ENCODE results near the gene MYCBP. TPM values are rescaled to one million over a fixed set of nuclear protein-coding genes. Genes with fewer than 3 reads are reported as not detected.

The MYCBP gene
- total RNA-seq, 6 experiments from 2014 or later, result 6.0 to 14.4 (median 8.3) TPM

GRCh38 chr1:38826886-38827285, 46.3 kb downstream of the MYCBP start:
- H3K9me3 ChIP-seq, result no peaks in the 10 kb centered on the region
- H3K36me3 ChIP-seq, result no peaks in the 10 kb centered on the region
- no peaks in the 10 kb centered on the region for H3K4me1 ChIP-seq
- no peak overlapping the region for H3K27ac ChIP-seq
- no peak for DNase-seq
- H3K27me3 ChIP-seq, result no peaks in the 10 kb centered on the region
- TF ChIP-seq CTCF (IDR thresholded peaks at IDR 0.05) (no peak), POLR2A (IDR thresholded peaks at IDR 0.05) (no peak)
- no peak for ATAC-seq
- intact Hi-C loops (cut with DNase I), result loop anchor here in 1 of 2 donors (10.0 kb wide), 1 partner anchor 792 kb away; no protein-coding TSS in a partner anchor
- H3K4me3 ChIP-seq, result no peak overlapping the region

DNA sequence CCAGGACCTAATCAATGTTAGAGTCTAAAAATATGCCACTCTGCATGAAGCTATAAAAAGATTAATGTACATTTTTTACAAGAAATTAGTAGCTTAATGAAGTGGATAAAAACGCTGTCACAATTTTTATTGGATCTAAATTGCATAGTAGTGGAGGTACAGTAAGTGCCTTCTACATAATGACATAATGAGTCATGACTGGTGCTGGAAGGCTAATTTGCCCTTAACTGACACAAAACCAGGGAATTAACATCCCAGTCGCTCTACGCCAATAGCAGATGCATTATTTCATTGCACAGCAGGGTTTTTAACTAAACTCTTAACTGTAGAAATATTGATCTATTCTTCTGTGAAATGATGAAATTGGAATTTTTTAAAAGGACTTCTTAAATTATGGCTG, 46.9 kb downstream of the MYCBP start:
- H3K4me1 ChIP-seq, result no peaks in the 10 kb centered on the region
- no peaks in the 10 kb centered on the region for H3K36me3 ChIP-seq
- no peak overlapping the region for H3K4me3 ChIP-seq
- DNase-seq (no peak), ATAC-seq (no peak)
- 47% methylated on average over 3 of the region's 3 CpGs for WGBS (ENCODE audit: insufficient coverage, low coverage, low lambda C conversion rate, missing lambda C conversion rate)
- TF ChIP-seq POLR2A (IDR thresholded peaks at IDR 0.05), result no peak
- TF ChIP-seq CTCF (IDR thresholded peaks at IDR 0.05), result no peak
- H3K9me3 ChIP-seq, result no peaks in the 10 kb centered on the region
- no peaks in the 10 kb centered on the region for H3K27me3 ChIP-seq
- intact Hi-C loops (cut with DNase I), result loop anchor here in 1 of 2 donors (10.0 kb wide), 1 partner anchor 791 kb away; no protein-coding TSS in a partner anchor
- no peak overlapping the region for H3K27ac ChIP-seq

DNA sequence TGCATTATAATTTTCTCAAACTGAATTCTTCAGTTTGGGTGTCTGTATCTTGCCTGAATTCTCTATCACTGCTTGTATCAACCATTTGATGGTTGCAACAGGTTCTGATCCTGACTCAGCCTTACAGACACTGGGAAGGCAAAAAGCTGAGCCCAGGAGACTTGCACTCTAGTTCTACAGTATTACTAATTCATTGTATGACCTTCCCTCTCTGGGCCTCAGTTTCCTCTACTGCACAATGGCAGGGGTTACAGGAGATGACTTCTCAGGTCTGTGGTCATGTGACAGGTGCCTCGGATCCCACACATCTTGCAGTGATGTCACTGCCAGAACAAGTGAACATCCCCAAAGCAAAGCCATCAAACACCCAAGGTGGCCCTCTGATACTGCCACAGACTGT, 52.3 kb downstream of the MYCBP start:
- H3K4me1 ChIP-seq, result peaks cover 0 to 11% (median 3%) of the 10 kb centered on the region in 4 donors
- WGBS (ENCODE audit: insufficient coverage, low coverage, low lambda C conversion rate, missing lambda C conversion rate), result 67% methylated on average over 1 of the region's 1 CpG

GRCh38 chr1:38819516-38819915, 53.6 kb downstream of the MYCBP start:
- H3K27me3 ChIP-seq, result peaks cover 0 to 14% of the 10 kb centered on the region in 2 donors
- H3K9me3 ChIP-seq, result no peaks in the 10 kb centered on the region
- WGBS (ENCODE audit: insufficient coverage, low coverage, low lambda C conversion rate, missing lambda C conversion rate), result 38% methylated on average over 1 of the region's 2 CpGs
- TF ChIP-seq POLR2A (IDR thresholded peaks at IDR 0.05) (no peak), CTCF (IDR thresholded peaks at IDR 0.05) (no peak)
- no peak overlapping the region for H3K4me3 ChIP-seq
- DNase-seq (no peak), ATAC-seq (no peak)
- intact Hi-C loops (cut with DNase I), result no loop called here
- no peak overlapping the region for H3K27ac ChIP-seq
- H3K36me3 ChIP-seq, result no peaks in the 10 kb centered on the region
- H3K4me1 ChIP-seq, result peaks cover 0 to 11% (median 3%) of the 10 kb centered on the region in 4 donors

More for the DNA sequence above, 52.3 kb downstream of the MYCBP start:
- peaks cover 0 to 14% of the 10 kb centered on the region in 2 donors for H3K27me3 ChIP-seq
- H3K4me3 ChIP-seq, result no peak overlapping the region
- H3K27ac ChIP-seq, result no peak overlapping the region
- no peak for DNase-seq
- intact Hi-C loops (cut with DNase I), result loop anchor here in 1 of 2 donors (10.0 kb wide), 1 partner anchor 786 kb away; no protein-coding TSS in a partner anchor
- TF ChIP-seq POLR2A (IDR thresholded peaks at IDR 0.05) (no peak), CTCF (IDR thresholded peaks at IDR 0.05) (no peak)
- no peaks in the 10 kb centered on the region for H3K9me3 ChIP-seq
- H3K36me3 ChIP-seq, result no peaks in the 10 kb centered on the region
- no peak for ATAC-seq

DNA sequence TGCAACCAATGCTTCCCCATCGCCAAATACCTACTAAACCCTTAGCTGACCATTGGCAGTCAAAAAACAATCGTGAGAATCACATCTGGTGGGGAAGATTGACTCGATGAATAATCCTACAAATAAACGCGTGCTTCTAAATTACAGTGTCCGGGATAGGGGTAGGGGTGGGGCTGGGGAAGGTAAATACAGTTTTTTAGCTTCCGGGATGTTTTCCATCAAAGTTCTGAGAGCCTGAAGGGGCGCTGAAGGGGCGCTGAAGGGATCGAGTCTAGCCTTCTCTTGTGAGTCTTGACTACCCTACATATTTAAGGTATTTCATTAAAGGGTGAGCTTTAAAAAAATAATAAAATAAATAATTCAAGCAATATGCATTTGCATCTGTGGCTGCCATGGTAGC, 54.1 kb downstream of the MYCBP start:
- intact Hi-C loops (cut with DNase I), result no loop called here
- peaks cover 0 to 11% (median 3%) of the 10 kb centered on the region in 4 donors for H3K4me1 ChIP-seq
- no peaks in the 10 kb centered on the region for H3K36me3 ChIP-seq
- WGBS (ENCODE audit: insufficient coverage, low coverage, low lambda C conversion rate, missing lambda C conversion rate), result 26% methylated on average over 10 of the region's 10 CpGs
- H3K9me3 ChIP-seq, result no peaks in the 10 kb centered on the region
- no peak overlapping the region for H3K27ac ChIP-seq
- no peak for TF ChIP-seq CTCF (IDR thresholded peaks at IDR 0.05)
- TF ChIP-seq POLR2A (IDR thresholded peaks at IDR 0.05), result no peak
- ATAC-seq (no peak), DNase-seq (no peak)
- no peak overlapping the region for H3K4me3 ChIP-seq
- H3K27me3 ChIP-seq, result peaks cover 0 to 14% of the 10 kb centered on the region in 2 donors

Data from right lobe of liver (tissue), 6 donors.